ENCODE data around the gene SEC24D. TPM values are rescaled to one million over a fixed set of nuclear protein-coding genes. Genes with fewer than 3 reads are reported as not detected.

The SEC24D gene
- total and polyA plus RNA-seq, 2 experiments from 2014 or later = 37.6 to 94.8 TPM

GRCh38 chr4:118712872-118713271 is 123.1 kb downstream of the SEC24D start (continued):
- TF ChIP-seq, protein P1, sequence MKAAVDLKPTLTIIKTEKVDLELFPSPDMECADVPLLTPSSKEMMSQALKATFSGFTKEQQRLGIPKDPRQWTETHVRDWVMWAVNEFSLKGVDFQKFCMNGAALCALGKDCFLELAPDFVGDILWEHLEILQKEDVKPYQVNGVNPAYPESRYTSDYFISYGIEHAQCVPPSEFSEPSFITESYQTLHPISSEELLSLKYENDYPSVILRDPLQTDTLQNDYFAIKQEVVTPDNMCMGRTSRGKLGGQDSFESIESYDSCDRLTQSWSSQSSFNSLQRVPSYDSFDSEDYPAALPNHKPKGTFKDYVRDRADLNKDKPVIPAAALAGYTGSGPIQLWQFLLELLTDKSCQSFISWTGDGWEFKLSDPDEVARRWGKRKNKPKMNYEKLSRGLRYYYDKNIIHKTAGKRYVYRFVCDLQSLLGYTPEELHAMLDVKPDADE (IDR thresholded peaks at IDR 0.05) = no peak
- no peak for TF ChIP-seq JUNB (IDR thresholded peaks at IDR 0.05; ENCODE audit: unreplicated experiment)
- TF ChIP-seq STAT1 (IDR thresholded peaks at IDR 0.05; ENCODE audit: unreplicated experiment) = no peak
- no peak for TF ChIP-seq ZNF114 (CRISPR knock-in tag; IDR thresholded peaks at IDR 0.05)
- no peak for TF ChIP-seq ZNF331 (CRISPR knock-in tag; IDR thresholded peaks at IDR 0.05; ENCODE audit: low read depth)

DNA sequence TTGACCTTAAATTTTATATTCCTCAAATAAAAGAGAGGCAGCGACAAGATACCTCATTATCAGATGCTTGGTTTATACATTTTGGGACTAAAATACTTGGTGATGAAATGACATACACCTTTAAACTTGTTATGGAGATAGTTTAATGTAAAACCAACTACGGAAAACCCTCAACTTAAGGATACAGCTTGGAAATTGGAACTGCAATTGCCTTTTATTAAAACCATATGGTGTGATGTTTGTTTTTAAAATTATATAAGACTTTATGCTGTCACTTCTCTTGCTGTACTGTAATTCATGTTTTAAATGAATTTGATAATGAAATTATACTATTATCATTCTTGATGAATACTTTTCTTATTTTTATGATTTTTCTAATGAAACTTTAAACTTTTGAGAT is 124.9 kb downstream of the SEC24D start:
- H3K4me1 ChIP-seq (ENCODE audit: insufficient read depth) = no peaks in the 10 kb centered on the region
- DNase-seq (ENCODE audit: low spot score) (no peak), ATAC-seq (no peak)
- no peaks in the 10 kb centered on the region for H3K9me2 ChIP-seq (ENCODE audit: insufficient read depth)
- H3K36me3 ChIP-seq (ENCODE audit: insufficient read depth) = peaks cover 14% of the 10 kb centered on the region; the same call in 1 of the 2 replicates
- Mint-ChIP-seq H3K36me3 (ENCODE audit: low read depth) (peaks cover 22% of the 10 kb centered on the region), H3K4me1 (no peaks in the 10 kb centered on the region), H3K27me3 (ENCODE audit: insufficient read depth, low read depth, poor library complexity) (peaks cover 1% of the 10 kb centered on the region), H3K4me3 (no peak overlapping the region), H3K9me3 (no peaks in the 10 kb centered on the region), H3K27ac (no peak overlapping the region)
- no peak overlapping the region for H3K4me3 ChIP-seq
- H4K20me1 ChIP-seq (replicated peaks; ENCODE audit: insufficient read depth) = no peaks in the 10 kb centered on the region
- no peaks in the 10 kb centered on the region for H3F3A ChIP-seq (replicated peaks; ENCODE audit: low read depth)
- no peaks in the 10 kb centered on the region; the same call in 1 of the 2 replicates for H3K79me2 ChIP-seq (replicated peaks; ENCODE audit: insufficient read depth)
- no peak overlapping the region for H3K4me2 ChIP-seq
- no peak overlapping the region for H3K27ac ChIP-seq (ENCODE audit: low read depth)
- no peaks in the 10 kb centered on the region for H3K27me3 ChIP-seq (ENCODE audit: insufficient read depth)
- H2AFZ ChIP-seq = no peak overlapping the region
- TF ChIP-seq, protein P2, sequence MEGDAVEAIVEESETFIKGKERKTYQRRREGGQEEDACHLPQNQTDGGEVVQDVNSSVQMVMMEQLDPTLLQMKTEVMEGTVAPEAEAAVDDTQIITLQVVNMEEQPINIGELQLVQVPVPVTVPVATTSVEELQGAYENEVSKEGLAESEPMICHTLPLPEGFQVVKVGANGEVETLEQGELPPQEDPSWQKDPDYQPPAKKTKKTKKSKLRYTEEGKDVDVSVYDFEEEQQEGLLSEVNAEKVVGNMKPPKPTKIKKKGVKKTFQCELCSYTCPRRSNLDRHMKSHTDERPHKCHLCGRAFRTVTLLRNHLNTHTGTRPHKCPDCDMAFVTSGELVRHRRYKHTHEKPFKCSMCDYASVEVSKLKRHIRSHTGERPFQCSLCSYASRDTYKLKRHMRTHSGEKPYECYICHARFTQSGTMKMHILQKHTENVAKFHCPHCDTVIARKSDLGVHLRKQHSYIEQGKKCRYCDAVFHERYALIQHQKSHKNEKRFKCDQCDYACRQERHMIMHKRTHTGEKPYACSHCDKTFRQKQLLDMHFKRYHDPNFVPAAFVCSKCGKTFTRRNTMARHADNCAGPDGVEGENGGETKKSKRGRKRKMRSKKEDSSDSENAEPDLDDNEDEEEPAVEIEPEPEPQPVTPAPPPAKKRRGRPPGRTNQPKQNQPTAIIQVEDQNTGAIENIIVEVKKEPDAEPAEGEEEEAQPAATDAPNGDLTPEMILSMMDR (conservative IDR thresholded peaks at IDR 0.05; ENCODE audit: low read depth in 2 of 2) = no peak
- no peak for TF ChIP-seq EZH2 (IDR thresholded peaks at IDR 0.05; ENCODE audit: low read depth, unreplicated experiment)
- no peak for TF ChIP-seq ZNF462 (CRISPR knock-in tag; IDR thresholded peaks at IDR 0.05)
- TF ChIP-seq, protein P3, sequence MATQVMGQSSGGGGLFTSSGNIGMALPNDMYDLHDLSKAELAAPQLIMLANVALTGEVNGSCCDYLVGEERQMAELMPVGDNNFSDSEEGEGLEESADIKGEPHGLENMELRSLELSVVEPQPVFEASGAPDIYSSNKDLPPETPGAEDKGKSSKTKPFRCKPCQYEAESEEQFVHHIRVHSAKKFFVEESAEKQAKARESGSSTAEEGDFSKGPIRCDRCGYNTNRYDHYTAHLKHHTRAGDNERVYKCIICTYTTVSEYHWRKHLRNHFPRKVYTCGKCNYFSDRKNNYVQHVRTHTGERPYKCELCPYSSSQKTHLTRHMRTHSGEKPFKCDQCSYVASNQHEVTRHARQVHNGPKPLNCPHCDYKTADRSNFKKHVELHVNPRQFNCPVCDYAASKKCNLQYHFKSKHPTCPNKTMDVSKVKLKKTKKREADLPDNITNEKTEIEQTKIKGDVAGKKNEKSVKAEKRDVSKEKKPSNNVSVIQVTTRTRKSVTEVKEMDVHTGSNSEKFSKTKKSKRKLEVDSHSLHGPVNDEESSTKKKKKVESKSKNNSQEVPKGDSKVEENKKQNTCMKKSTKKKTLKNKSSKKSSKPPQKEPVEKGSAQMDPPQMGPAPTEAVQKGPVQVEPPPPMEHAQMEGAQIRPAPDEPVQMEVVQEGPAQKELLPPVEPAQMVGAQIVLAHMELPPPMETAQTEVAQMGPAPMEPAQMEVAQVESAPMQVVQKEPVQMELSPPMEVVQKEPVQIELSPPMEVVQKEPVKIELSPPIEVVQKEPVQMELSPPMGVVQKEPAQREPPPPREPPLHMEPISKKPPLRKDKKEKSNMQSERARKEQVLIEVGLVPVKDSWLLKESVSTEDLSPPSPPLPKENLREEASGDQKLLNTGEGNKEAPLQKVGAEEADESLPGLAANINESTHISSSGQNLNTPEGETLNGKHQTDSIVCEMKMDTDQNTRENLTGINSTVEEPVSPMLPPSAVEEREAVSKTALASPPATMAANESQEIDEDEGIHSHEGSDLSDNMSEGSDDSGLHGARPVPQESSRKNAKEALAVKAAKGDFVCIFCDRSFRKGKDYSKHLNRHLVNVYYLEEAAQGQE (IDR thresholded peaks at IDR 0.05; ENCODE audit: unreplicated experiment) = no peak
- no peak for TF ChIP-seq EZH2phosphoT487 (IDR thresholded peaks at IDR 0.05; ENCODE audit: unreplicated experiment)
- no peak for TF ChIP-seq ZNF114 (CRISPR knock-in tag; IDR thresholded peaks at IDR 0.05)
- no peak for TF ChIP-seq NANOG (IDR thresholded peaks at IDR 0.05; ENCODE audit: borderline replicate concordance)
- no peak for TF ChIP-seq CREB1 (CRISPR knock-in tag; IDR thresholded peaks at IDR 0.05; ENCODE audit: low read depth)
- TF ChIP-seq POLR2AphosphoS5 (IDR thresholded peaks at IDR 0.05; ENCODE audit: low read depth) = no peak
- no peak for TF ChIP-seq STAT1 (IDR thresholded peaks at IDR 0.05; ENCODE audit: unreplicated experiment)
- no peak for TF ChIP-seq JUNB (IDR thresholded peaks at IDR 0.05; ENCODE audit: unreplicated experiment)
- TF ChIP-seq ZNF331 (CRISPR knock-in tag; IDR thresholded peaks at IDR 0.05; ENCODE audit: low read depth) = no peak
